Panc1 (cell line): Measurements from ENCODE around the gene IL10RB. TPM values are rescaled to one million over a fixed set of nuclear protein-coding genes. Genes with fewer than 3 reads are reported as not detected.

Source experiments
- ATAC-seq: fragments of 200-7000 bp; cut with Tn5 transposase; 2 replicates; pipeline ENCODE4 v1.9.1; 2020; ENCODE audit warnings: mild to moderate bottlenecking, moderate library complexity
- BruUV-seq: library from RNA; stranded (reverse); fragments of 400-500 nt; replicated peaks from 2 replicates; lab custom pipeline; 2021; lab: Mats Ljungman, UMichigan
- CTCF ChIA-PET: fragments of 300-600 bp; sonication (Branson Sonifier 250); formaldehyde crosslinking; loops from one replicate; lab custom pipeline; 2022; ENCODE audit warnings: antibody characterized with exemption; lab: Charles Lee
- POLR2A ChIA-PET: fragments of 300-600 bp; sonication (Branson Sonifier 250); formaldehyde crosslinking; loops from one replicate; lab custom pipeline; 2022; ENCODE audit warnings: antibody characterized with exemption; lab: Charles Lee
- DNase-seq: peaks from one replicate; pipeline ENCODE4 v3.0.0-alpha.2; 2010; ENCODE audit warnings: low read depth, low spot score
- H3K27ac ChIP-seq: 2 replicates; pipeline ENCODE4 v1.5.1; 2011; ENCODE audit warnings: mild to moderate bottlenecking, low read length, inconsistent platforms
- H3K27me3 ChIP-seq: fragments of 200-500 bp; sonication (Bioruptor generic); 2 replicates; pipeline ENCODE4 v1.6.0; 2014; ENCODE audit warnings: low read length, inconsistent platforms; ENCODE audit not compliant: control insufficient read depth, insufficient read depth
- H3K36me3 ChIP-seq: fragments of 200-500 bp; sonication (Bioruptor generic); 2 replicates; pipeline ENCODE4 v1.5.1; 2014; ENCODE audit warnings: inconsistent platforms, mild to moderate bottlenecking, low read length, moderate library complexity; ENCODE audit not compliant: control insufficient read depth, insufficient read depth
- H3K4me1 ChIP-seq: 2 replicates; pipeline ENCODE4 v1.5.1; 2011; ENCODE audit warnings: inconsistent platforms, mild to moderate bottlenecking, low read length, moderate library complexity; ENCODE audit not compliant: control insufficient read depth, insufficient read depth
- H3K4me3 ChIP-seq, 2 experiments: 2 replicates each; pipeline ENCODE4 v1.5.1; 2011 to 2012; ENCODE audit warnings: low read depth in 2 of 2, low read length in 2 of 2, mild to moderate bottlenecking in 2 of 2, inconsistent platforms in 1 of 2, moderate library complexity in 1 of 2
- H3K9me3 ChIP-seq: fragments of 200-500 bp; sonication (Bioruptor generic); 2 replicates; pipeline ENCODE4 v1.5.1; 2014; ENCODE audit warnings: low read depth, mild to moderate bottlenecking, inconsistent platforms, low read length, moderate library complexity; ENCODE audit not compliant: control insufficient read depth, insufficient read depth
- POLR2AphosphoS5 ChIP-seq: IDR thresholded peaks from 2 replicates; pipeline ENCODE4 v1.6.1; 2012; ENCODE audit warnings: mild to moderate bottlenecking, low read depth, low read length, moderate library complexity
- REST ChIP-seq, 2 experiments: IDR thresholded peaks; 2 replicates each; pipeline ENCODE4 v1.6.1; 2011 to 2012; ENCODE audit warnings: low read depth in 2 of 2, control low read depth in 1 of 2, low read length in 1 of 2, mild to moderate bottlenecking in 1 of 2, moderate library complexity in 1 of 2; ENCODE audit not compliant: insufficient read depth in 1 of 2
- SIN3A ChIP-seq: IDR thresholded peaks from 2 replicates; pipeline ENCODE4 v1.6.1; 2012; ENCODE audit warnings: low read depth, mild to moderate bottlenecking, low read length, moderate library complexity, borderline replicate concordance; ENCODE audit not compliant: insufficient read depth
- TCF7L2 ChIP-seq: IDR thresholded peaks from 2 replicates; pipeline ENCODE4 v1.6.1; 2011; ENCODE audit warnings: mild to moderate bottlenecking, low read depth, low read length, inconsistent platforms
- in situ Hi-C: cut with HindIII; loops from 2 replicates; pipeline ENCODE4 v1.10.0; 2016; ENCODE audit warnings: low sequenced_read_pairs, low pct_unique_long_range_greater_than_20kb
- intact Hi-C: fragments of 100-400 bp; cut with micrococcal nuclease; formaldehyde crosslinking; loops from one replicate; pipeline ENCODE4 v1.10.0; 2022; ENCODE audit not compliant: unreplicated experiment
- total RNA-seq: library from RNA; stranded (reverse); gene quantifications from one replicate; pipeline ENCODE4 v1.2.1, GENCODE V29; 2021; ENCODE audit not compliant: unreplicated experiment
- TF ChIP-seq, protein P1 (sequence below): fragments of 450-650 bp; IDR thresholded peaks from 2 replicates; pipeline ENCODE4 v1.5.1; 2017; ENCODE audit warnings: mild to moderate bottlenecking

IL10RB gene
- total RNA-seq, 1 experiment from 2014 or later, result 17.7 TPM

GRCh38 chr21:33286600-33287456, 20.7 kb downstream of the IL10RB start:
- TF ChIP-seq, protein P1, sequence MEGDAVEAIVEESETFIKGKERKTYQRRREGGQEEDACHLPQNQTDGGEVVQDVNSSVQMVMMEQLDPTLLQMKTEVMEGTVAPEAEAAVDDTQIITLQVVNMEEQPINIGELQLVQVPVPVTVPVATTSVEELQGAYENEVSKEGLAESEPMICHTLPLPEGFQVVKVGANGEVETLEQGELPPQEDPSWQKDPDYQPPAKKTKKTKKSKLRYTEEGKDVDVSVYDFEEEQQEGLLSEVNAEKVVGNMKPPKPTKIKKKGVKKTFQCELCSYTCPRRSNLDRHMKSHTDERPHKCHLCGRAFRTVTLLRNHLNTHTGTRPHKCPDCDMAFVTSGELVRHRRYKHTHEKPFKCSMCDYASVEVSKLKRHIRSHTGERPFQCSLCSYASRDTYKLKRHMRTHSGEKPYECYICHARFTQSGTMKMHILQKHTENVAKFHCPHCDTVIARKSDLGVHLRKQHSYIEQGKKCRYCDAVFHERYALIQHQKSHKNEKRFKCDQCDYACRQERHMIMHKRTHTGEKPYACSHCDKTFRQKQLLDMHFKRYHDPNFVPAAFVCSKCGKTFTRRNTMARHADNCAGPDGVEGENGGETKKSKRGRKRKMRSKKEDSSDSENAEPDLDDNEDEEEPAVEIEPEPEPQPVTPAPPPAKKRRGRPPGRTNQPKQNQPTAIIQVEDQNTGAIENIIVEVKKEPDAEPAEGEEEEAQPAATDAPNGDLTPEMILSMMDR, result no peak
- TF ChIP-seq POLR2AphosphoS5 (no peak), TCF7L2 (no peak), SIN3A (no peak), REST (IDR thresholded peaks at IDR 0.05; ENCODE audit: insufficient read depth in 1 of 2, low read depth in 2 of 2, low read length in 1 of 2) (no peak)
- ChIA-PET CTCF (no interaction called here), POLR2A (no interaction called here)
- H3K36me3 ChIP-seq, result no peaks in the 10 kb centered on the region
- no TSS peak for BruUV-seq
- H3K4me3 ChIP-seq, result no peak overlapping the region
- no peaks in the 10 kb centered on the region for H3K9me3 ChIP-seq
- no peaks in the 10 kb centered on the region for H3K27me3 ChIP-seq
- no peak overlapping the region for H3K27ac ChIP-seq
- in situ Hi-C loops, result no loop called here
- intact Hi-C loops, result no loop called here
- ATAC-seq, result no peak
- DNase-seq, result no peak
- no peaks in the 10 kb centered on the region for H3K4me1 ChIP-seq

- CTCF ChIA-PET, result no interaction called here
- DNase-seq (no peak), ATAC-seq (no peak)
- H3K9me3 ChIP-seq, result no peaks in the 10 kb centered on the region
- intact Hi-C loops (no loop called here), in situ Hi-C loops (no loop called here)
- H3K4me1 ChIP-seq, result no peaks in the 10 kb centered on the region
- no peak overlapping the region for H3K4me3 ChIP-seq
- H3K36me3 ChIP-seq, result no peaks in the 10 kb centered on the region
- BruUV-seq, result no TSS peak
- POLR2A ChIA-PET, result no interaction called here
- no peaks in the 10 kb centered on the region for H3K27me3 ChIP-seq
- H3K27ac ChIP-seq, result no peak overlapping the region
- TF ChIP-seq REST (IDR thresholded peaks at IDR 0.05; ENCODE audit: insufficient read depth in 1 of 2, low read depth in 2 of 2, low read length in 1 of 2) (no peak), TCF7L2 (no peak), POLR2AphosphoS5 (no peak), SIN3A (no peak)
- TF ChIP-seq, protein P1, result no peak
Observed at GRCh38 chr21:33289199-33289819, 23.1 kb downstream of the IL10RB start.
